Measurements from ENCODE around the gene PPP4R3C. TPM values are rescaled to one million over a fixed set of nuclear protein-coding genes. Genes with fewer than 3 reads are reported as not detected.

PPP4R3C gene
- total RNA-seq, result not detected
- polyA plus RNA-seq (ENCODE audit: insufficient read depth, low read depth, low replicate concordance), result not detected
- long read RNA-seq, donor 1, result 0 reads
- long read RNA-seq, donor 2, result 0 reads
- long read RNA-seq, donor 3, result 0 reads
- long read RNA-seq, donor 4, result 0 reads
- long read RNA-seq, donor 5, result 0 reads
- long read RNA-seq, donor 6, result 0 reads
- long read RNA-seq, donor 7, result 0 reads
- long read RNA-seq, donor 8, partial matches to known transcripts, result 0 of 1 reads
- long read RNA-seq, donor 8, other reads (novel, unspliced or antisense), result 0 of 1 reads
- long read RNA-seq, donor 9, result 0 reads
- long read RNA-seq, donor 10, result 0 reads

DNA sequence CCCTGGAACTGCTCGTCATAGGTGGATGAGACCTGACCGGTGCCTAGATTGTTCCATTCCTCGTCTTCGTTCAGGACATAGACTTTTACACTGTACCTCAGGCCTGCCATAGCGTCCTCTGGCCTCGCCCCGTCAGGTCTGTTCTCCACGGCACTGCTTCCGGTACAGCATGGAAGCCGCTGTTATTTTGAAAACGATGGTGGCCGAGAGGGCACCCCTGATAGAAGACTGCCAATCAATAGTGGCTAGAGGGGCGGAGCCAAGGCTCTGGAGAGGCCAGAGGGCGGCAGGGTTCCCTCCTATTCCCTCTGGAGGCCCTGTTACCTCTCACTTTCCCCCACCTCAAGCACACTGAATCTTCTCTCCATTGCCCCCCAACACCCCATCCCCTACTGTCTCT is at the start of gene PPP4R3C:
Gene PPP4R3C (minus strand): TSS at position 155 of the 400 bp plus-strand sequence. CDS start 45 bp downstream, at position 110.
- TF ChIP-seq, protein P1, sequence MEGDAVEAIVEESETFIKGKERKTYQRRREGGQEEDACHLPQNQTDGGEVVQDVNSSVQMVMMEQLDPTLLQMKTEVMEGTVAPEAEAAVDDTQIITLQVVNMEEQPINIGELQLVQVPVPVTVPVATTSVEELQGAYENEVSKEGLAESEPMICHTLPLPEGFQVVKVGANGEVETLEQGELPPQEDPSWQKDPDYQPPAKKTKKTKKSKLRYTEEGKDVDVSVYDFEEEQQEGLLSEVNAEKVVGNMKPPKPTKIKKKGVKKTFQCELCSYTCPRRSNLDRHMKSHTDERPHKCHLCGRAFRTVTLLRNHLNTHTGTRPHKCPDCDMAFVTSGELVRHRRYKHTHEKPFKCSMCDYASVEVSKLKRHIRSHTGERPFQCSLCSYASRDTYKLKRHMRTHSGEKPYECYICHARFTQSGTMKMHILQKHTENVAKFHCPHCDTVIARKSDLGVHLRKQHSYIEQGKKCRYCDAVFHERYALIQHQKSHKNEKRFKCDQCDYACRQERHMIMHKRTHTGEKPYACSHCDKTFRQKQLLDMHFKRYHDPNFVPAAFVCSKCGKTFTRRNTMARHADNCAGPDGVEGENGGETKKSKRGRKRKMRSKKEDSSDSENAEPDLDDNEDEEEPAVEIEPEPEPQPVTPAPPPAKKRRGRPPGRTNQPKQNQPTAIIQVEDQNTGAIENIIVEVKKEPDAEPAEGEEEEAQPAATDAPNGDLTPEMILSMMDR (IDR thresholded peaks at IDR 0.05; ENCODE audit: borderline replicate concordance, extremely low read depth, insufficient read depth), result no peak
- no peaks in the 10 kb centered on the region for H3K36me3 ChIP-seq (ENCODE audit: control insufficient read depth in 2 of 3, insufficient read depth in 3 of 3, low read length in 3 of 3)
- no peak within 1 kb of the TSS for H3K9ac ChIP-seq (ENCODE audit: low read length in 3 of 3)
- FAIRE-seq (no peak), DNase-seq (no peak)
- no peaks in the 10 kb centered on the region for H3K4me1 ChIP-seq (ENCODE audit: control insufficient read depth in 2 of 3, insufficient read depth in 2 of 3, low read depth in 1 of 3, low read length in 3 of 3)
- H3K27ac ChIP-seq (ENCODE audit: low read depth in 2 of 2, low read length in 2 of 2), result no peak within 1 kb of the TSS
- H3K27me3 ChIP-seq (ENCODE audit: control insufficient read depth, insufficient read depth, low read length), result no peaks in the 10 kb centered on the region
- intact Hi-C loops (cut with DNase I), result no loop called here
- no peaks in the 10 kb centered on the region for H3K9me3 ChIP-seq (ENCODE audit: control insufficient read depth in 2 of 3, insufficient read depth in 1 of 3, low read length in 3 of 3)
- no peak within 1 kb of the TSS for H3K4me3 ChIP-seq (ENCODE audit: low read length in 3 of 3)

- Histone ChIP-seq H3K27me3 (ENCODE audit: control insufficient read depth, insufficient read depth, low read length) (no peaks in the 10 kb centered on the region), H3K9me3 (ENCODE audit: control insufficient read depth in 2 of 3, insufficient read depth in 1 of 3, low read length in 3 of 3) (no peaks in the 10 kb centered on the region), H3K9ac (ENCODE audit: low read length in 3 of 3) (no peak overlapping the region), H3K36me3 (ENCODE audit: control insufficient read depth in 2 of 3, insufficient read depth in 3 of 3, low read length in 3 of 3) (no peaks in the 10 kb centered on the region), H3K27ac (ENCODE audit: low read depth in 2 of 2, low read length in 2 of 2) (no peak overlapping the region), H3K4me1 (ENCODE audit: control insufficient read depth in 2 of 3, insufficient read depth in 2 of 3, low read depth in 1 of 3, low read length in 3 of 3) (no peaks in the 10 kb centered on the region), H3K4me3 (ENCODE audit: low read length in 3 of 3) (no peak overlapping the region)
- intact Hi-C loops (cut with DNase I), result no loop called here
- DNase-seq (no peak), FAIRE-seq (no peak)
- TF ChIP-seq, protein P1 (IDR thresholded peaks at IDR 0.05; ENCODE audit: borderline replicate concordance, extremely low read depth, insufficient read depth), result no peak
Observed at GRCh38 chrX:27491397-27491796, 28.3 kb upstream of the PPP4R3C start.

DNA sequence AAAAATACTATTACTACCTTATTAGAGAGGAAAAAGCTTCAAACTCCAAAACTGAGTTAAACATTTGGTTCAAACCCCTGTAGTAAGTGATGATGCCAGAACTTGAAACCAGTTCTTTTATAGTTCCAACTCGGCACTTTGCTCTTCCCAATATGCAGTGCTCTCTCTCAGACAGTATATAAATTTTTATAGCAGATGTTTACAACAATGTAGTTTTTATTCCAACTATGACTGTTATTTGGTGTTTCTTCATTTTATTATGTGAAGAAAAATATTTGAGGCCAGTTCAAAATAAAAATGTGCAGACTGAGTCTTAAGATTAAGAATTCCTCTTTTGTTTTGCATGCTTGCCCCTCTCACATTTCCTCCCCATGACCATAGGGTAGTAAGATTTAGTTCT is 2.9 kb upstream of the PPP4R3C start:
- Histone ChIP-seq H3K36me3 (ENCODE audit: control insufficient read depth in 2 of 3, insufficient read depth in 3 of 3, low read length in 3 of 3) (no peaks in the 10 kb centered on the region), H3K4me1 (ENCODE audit: control insufficient read depth in 2 of 3, insufficient read depth in 2 of 3, low read depth in 1 of 3, low read length in 3 of 3) (no peaks in the 10 kb centered on the region), H3K9me3 (ENCODE audit: control insufficient read depth in 2 of 3, insufficient read depth in 1 of 3, low read length in 3 of 3) (no peaks in the 10 kb centered on the region), H3K27ac (ENCODE audit: low read depth in 2 of 2, low read length in 2 of 2) (no peak overlapping the region), H3K27me3 (ENCODE audit: control insufficient read depth, insufficient read depth, low read length) (no peaks in the 10 kb centered on the region), H3K4me3 (ENCODE audit: low read length in 3 of 3) (no peak overlapping the region), H3K9ac (ENCODE audit: low read length in 3 of 3) (no peak overlapping the region)
- FAIRE-seq, result no peak
- intact Hi-C loops (cut with DNase I), result no loop called here
- DNase-seq, result no peak
- TF ChIP-seq, protein P1 (IDR thresholded peaks at IDR 0.05; ENCODE audit: borderline replicate concordance, extremely low read depth, insufficient read depth), result no peak
